GM12878 (cell line): ENCODE data around the gene FANCC. TPM values are rescaled to one million over a fixed set of nuclear protein-coding genes. Genes with fewer than 3 reads are reported as not detected.

ENCODE experiments used
- ATAC-seq: fragments of 200-7000 bp; cut with Tn5 transposase; 3 replicates; pipeline ENCODE4 v1.9.1; 2020; ENCODE audit warnings: mild to moderate bottlenecking, moderate library complexity
- BruUV-seq: library from RNA; stranded (reverse); fragments of 400-500 nt; replicated peaks from 2 replicates; lab custom pipeline; 2021; lab: Mats Ljungman, UMichigan
- CTCF ChIA-PET: fragments of 300-600 bp; sonication (Branson Sonifier 250); formaldehyde crosslinking; extraction: SDS; loops from one replicate; lab custom pipeline; 2021; ENCODE audit warnings: inconsistent platforms; lab: Yijun Ruan, JAX
- POLR2A ChIA-PET: fragments of 350-600 bp; formaldehyde crosslinking; extraction: SDS; loops from one replicate; lab custom pipeline; 2021; ENCODE audit warnings: inconsistent platforms; lab: Charles Lee
- RAD21 ChIA-PET: fragments of 300-600 bp; sonication (Branson Sonifier 250); formaldehyde crosslinking; loops from one replicate; lab custom pipeline; 2023; ENCODE audit warnings: antibody characterized with exemption; ENCODE audit not compliant: unreplicated experiment; lab: Charles Lee
- SMC1A ChIA-PET: fragments of 300-600 bp; sonication (Branson Sonifier 250); formaldehyde crosslinking; loops from one replicate; lab custom pipeline; 2023; ENCODE audit not compliant: unreplicated experiment, uncharacterized antibody; lab: Charles Lee
- DNase-seq: peaks from one replicate; pipeline ENCODE4 v3.0.0-alpha.2; 2011; ENCODE audit warnings: low read depth, low spot score
- FAIRE-seq: peaks from 3 replicates; lab custom pipeline; 2011; peaks lifted over from hg19 to GRCh38; lab: Jason Lieb, UNC
- H2AFZ ChIP-seq: 2 replicates; pipeline ENCODE4 v1.6.0; 2011; ENCODE audit warnings: low read depth, low read length, control low read depth; ENCODE audit not compliant: control insufficient read depth
- H3K27ac ChIP-seq: 2 replicates; pipeline ENCODE4 v1.5.1; 2011; ENCODE audit warnings: control low read depth; ENCODE audit not compliant: control insufficient read depth, insufficient read depth
- H3K27me3 ChIP-seq, 2 experiments: replicated peaks in 1 of 2; 2 replicates each; pipeline versions ENCODE4 v1.6.0 to v1.6.1; 2011; ENCODE audit warnings: low read length in 1 of 2; ENCODE audit not compliant: control insufficient read depth in 2 of 2, insufficient read depth in 2 of 2
- H3K36me3 ChIP-seq, 2 experiments: 2 replicates each; pipeline ENCODE4 v1.5.1; 2011; ENCODE audit warnings: low read length in 1 of 2; ENCODE audit not compliant: control insufficient read depth in 2 of 2, insufficient read depth in 2 of 2
- H3K4me1 ChIP-seq: 2 replicates; pipeline ENCODE4 v1.6.1; 2011; ENCODE audit warnings: mild to moderate bottlenecking, low read length, moderate library complexity, mixed read lengths; ENCODE audit not compliant: control insufficient read depth, insufficient read depth
- H3K4me2 ChIP-seq: 2 replicates; pipeline ENCODE4 v1.6.0; 2011; ENCODE audit warnings: control low read depth; ENCODE audit not compliant: control insufficient read depth, insufficient read depth
- H3K4me3 ChIP-seq: fragments of 200-600 bp; sonication (generic); 2 replicates; pipeline ENCODE4 v1.5.1; 2016
- H3K79me2 ChIP-seq: 2 replicates; pipeline ENCODE4 v1.6.0; 2011; ENCODE audit warnings: low read length; ENCODE audit not compliant: control insufficient read depth, insufficient read depth
- H3K9ac ChIP-seq: 2 replicates; pipeline ENCODE4 v1.8.0; 2011; ENCODE audit warnings: low read length, control low read depth, mixed read lengths; ENCODE audit not compliant: control insufficient read depth, insufficient read depth
- H3K9me3 ChIP-seq: replicated peaks from 3 replicates; pipeline ENCODE4 v1.5.1; 2011; ENCODE audit warnings: mild to moderate bottlenecking, low read length; ENCODE audit not compliant: control insufficient read depth, insufficient read depth
- H4K20me1 ChIP-seq: 2 replicates; pipeline ENCODE4 v1.6.0; 2011; ENCODE audit not compliant: control insufficient read depth, insufficient read depth
- CHD4 ChIP-seq: fragments of 200-600 bp; sonication (generic); IDR thresholded peaks from 2 replicates; pipeline ENCODE4 v1.6.1; 2016; ENCODE audit warnings: mild to moderate bottlenecking
- HCFC1 ChIP-seq: fragments of 150-350 bp; IDR thresholded peaks from 2 replicates; pipeline ENCODE4 v1.6.1; 2014; ENCODE audit warnings: low read length
- HDAC2 ChIP-seq: fragments of 200-600 bp; sonication (generic); IDR thresholded peaks from 2 replicates; pipeline ENCODE4 v1.6.1; 2017
- MEF2B ChIP-seq: fragments of 450-650 bp; IDR thresholded peaks from 2 replicates; pipeline ENCODE4 v1.6.1; 2018; ENCODE audit warnings: mild to moderate bottlenecking, moderate library complexity; ENCODE audit not compliant: partially characterized antibody, poor library complexity, severe bottlenecking
- MTA3 ChIP-seq: IDR thresholded peaks from 2 replicates; pipeline ENCODE4 v1.6.1; 2012; ENCODE audit warnings: low read length, inconsistent platforms, borderline replicate concordance
- PAX8 ChIP-seq: fragments of 450-650 bp; IDR thresholded peaks from 2 replicates; pipeline ENCODE4 v1.6.1; 2017; ENCODE audit warnings: mild to moderate bottlenecking, moderate library complexity
- STAT3 ChIP-seq: IDR thresholded peaks from 2 replicates; pipeline ENCODE4 v1.6.1; 2011; ENCODE audit warnings: low read depth, low read length, improper control_type of control experiment
- TAF1 ChIP-seq: IDR thresholded peaks from 2 replicates; pipeline ENCODE4 v1.6.1; 2011; ENCODE audit warnings: mild to moderate bottlenecking, low read depth, low read length, borderline replicate concordance
- TCF12 ChIP-seq: IDR thresholded peaks from 2 replicates; pipeline ENCODE4 v1.6.1; 2011; ENCODE audit warnings: low read depth, mild to moderate bottlenecking, low read length
- TCF3 ChIP-seq: IDR thresholded peaks from 2 replicates; pipeline ENCODE4 v1.6.1; 2012; ENCODE audit warnings: low read depth, mild to moderate bottlenecking, low read length, borderline replicate concordance; ENCODE audit not compliant: insufficient read depth
- YBX1 ChIP-seq: fragments of 450-650 bp; IDR thresholded peaks from 2 replicates; pipeline ENCODE4 v1.6.1; 2016; ENCODE audit warnings: antibody characterized with exemption
- ZBTB33 ChIP-seq: fragments of 450-650 bp; IDR thresholded peaks from 2 replicates; pipeline ENCODE4 v1.6.1; 2017; ENCODE audit warnings: mild to moderate bottlenecking
- ZNF207 ChIP-seq: fragments of 450-650 bp; IDR thresholded peaks from 2 replicates; pipeline ENCODE4 v1.6.1; 2014; ENCODE audit warnings: antibody characterized with exemption, mild to moderate bottlenecking, borderline replicate concordance
- ZNF274 ChIP-seq: IDR thresholded peaks from one replicate; pipeline ENCODE4 v1.8.0; 2011; ENCODE audit not compliant: insufficient read length, insufficient read depth
- ZNF592 ChIP-seq: fragments of 450-650 bp; IDR thresholded peaks from 2 replicates; pipeline ENCODE4 v1.6.1; 2017; ENCODE audit warnings: mild to moderate bottlenecking, moderate library complexity
- WGBS: methylation state at CpG from one replicate; pipeline ENCODE4 v1.1.6; 2016; ENCODE audit warnings: low lambda C conversion rate; ENCODE audit not compliant: insufficient replicate concordance, insufficient coverage; ENCODE audit errors: missing lambda C conversion rate; 5-methylcytosine and 5-hydroxymethylcytosine counted together
- in situ Hi-C: fragments of 300-500 bp; cut with MboI; formaldehyde crosslinking; loops from 9 replicates; pipeline ENCODE4 v1.14.3; 2018; ENCODE audit warnings: mixed read lengths
- intact Hi-C: fragments of 100-400 bp; cut with micrococcal nuclease; formaldehyde crosslinking; loops from one replicate; pipeline ENCODE4 v1.14.2; 2022; ENCODE audit not compliant: unreplicated experiment
- polyA plus RNA-seq, 11 experiments: library from polyadenylated mRNA; depleted of rRNA in 4 of 11; unstranded in 6 of 11; stranded (reverse) in 5 of 11; fragments of >200 nt; fragmentation: Nextera tagmentation in 4 of 11; fragmentation: Illumina TruSeq in 1 of 11; extraction: Ambion mirVana in 4 of 11; extraction: Trizol in 1 of 11; gene quantifications; 1 replicate in 1 of 11; 2 replicates in 10 of 11; pipeline versions ENCODE4 v1.2.1 to v1.2.3, GENCODE V29; 2011 to 2016; ENCODE audit warnings: inconsistent platforms in 2 of 11, missing spikeins in 2 of 11, low read depth in 1 of 11
- total RNA-seq, 4 experiments: library from RNA; depleted of rRNA in 3 of 4; stranded (reverse); fragments of >200 nt in 3 of 4; fragmentation: Illumina TruSeq in 1 of 4; extraction: Trizol in 1 of 4; gene quantifications; 2 replicates each; pipeline versions ENCODE4 v1.2.1 to v1.2.3, GENCODE V29; 2013 to 2021
- TF ChIP-seq, protein P1 (sequence below): IDR thresholded peaks from 2 replicates; pipeline ENCODE4 v1.6.1; 2011; ENCODE audit warnings: borderline replicate concordance, low read depth, mild to moderate bottlenecking, moderate library complexity, low read length; ENCODE audit not compliant: insufficient read depth, poor library complexity, severe bottlenecking
- TF ChIP-seq, protein P2 (sequence below): fragments of 450-650 bp; IDR thresholded peaks from 2 replicates; pipeline ENCODE4 v1.6.1; 2017; ENCODE audit warnings: borderline replicate concordance

Gene FANCC
- total and polyA plus RNA-seq, 10 of the 15 experiments (the other 5 are each of a cell fraction or from before 2014, with no cell fraction given): 1.2 to 16.8 (median 10.5) TPM

DNA sequence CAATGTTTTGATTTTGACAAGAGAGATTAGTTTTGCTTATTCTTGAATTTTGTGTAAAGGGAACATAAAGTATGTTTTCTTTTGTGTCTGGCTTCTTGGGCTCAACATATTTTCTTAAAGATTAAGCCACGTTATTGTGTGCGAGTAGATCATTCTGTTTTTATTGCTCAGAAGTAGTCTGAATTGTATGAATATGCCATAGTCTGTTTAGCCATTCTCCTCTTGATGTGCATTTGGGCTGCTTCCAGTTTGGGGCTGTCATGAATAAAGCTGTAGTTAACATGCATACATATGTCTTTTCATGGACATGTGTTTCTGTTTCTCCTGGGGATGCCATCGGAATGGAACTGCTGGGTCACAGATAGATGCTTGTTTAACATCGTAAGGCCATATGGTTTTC, 198.9 kb downstream of the FANCC start:
- ATAC-seq (no peak), FAIRE-seq (no peak), DNase-seq (no peak)
- ChIA-PET CTCF (interaction anchor here (2.6 to 5.6 kb wide), 2 partner anchors 10 to 438 kb away, joined by 12 to 58 read pairs; no protein-coding TSS in a partner anchor), RAD21 (interaction anchor here (1.2 kb wide), 1 partner anchor 9 kb away, joined by 3 read pairs; no protein-coding TSS in a partner anchor), SMC1A (interaction anchor here (1.3 to 2.6 kb wide), 3 partner anchors 9 to 438 kb away, joined by 3 to 7 read pairs (median 5); no protein-coding TSS in a partner anchor), POLR2A (no interaction called here)
- Histone ChIP-seq H2AFZ (no peak overlapping the region), H3K79me2 (no peaks in the 10 kb centered on the region), H3K36me3 (no peaks in the 10 kb centered on the region), H3K4me2 (no peak overlapping the region), H4K20me1 (no peaks in the 10 kb centered on the region), H3K4me1 (peaks cover 13% of the 10 kb centered on the region), H3K4me3 (no peak overlapping the region), H3K9ac (no peak overlapping the region), H3K9me3 (no peaks in the 10 kb centered on the region), H3K27ac (no peak overlapping the region), H3K27me3 (no peaks in the 10 kb centered on the region)
- no peak for TF ChIP-seq HDAC2
- TF ChIP-seq ZNF592: no peak
- no peak for TF ChIP-seq MTA3
- no peak for TF ChIP-seq ZNF207
- no peak for TF ChIP-seq HCFC1
- TF ChIP-seq, protein P1, sequence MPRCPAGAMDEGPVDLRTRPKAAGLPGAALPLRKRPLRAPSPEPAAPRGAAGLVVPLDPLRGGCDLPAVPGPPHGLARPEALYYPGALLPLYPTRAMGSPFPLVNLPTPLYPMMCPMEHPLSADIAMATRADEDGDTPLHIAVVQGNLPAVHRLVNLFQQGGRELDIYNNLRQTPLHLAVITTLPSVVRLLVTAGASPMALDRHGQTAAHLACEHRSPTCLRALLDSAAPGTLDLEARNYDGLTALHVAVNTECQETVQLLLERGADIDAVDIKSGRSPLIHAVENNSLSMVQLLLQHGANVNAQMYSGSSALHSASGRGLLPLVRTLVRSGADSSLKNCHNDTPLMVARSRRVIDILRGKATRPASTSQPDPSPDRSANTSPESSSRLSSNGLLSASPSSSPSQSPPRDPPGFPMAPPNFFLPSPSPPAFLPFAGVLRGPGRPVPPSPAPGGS: no peak
- no peak for TF ChIP-seq ZBTB33
- TF ChIP-seq YBX1: no peak
- TF ChIP-seq, protein P2, sequence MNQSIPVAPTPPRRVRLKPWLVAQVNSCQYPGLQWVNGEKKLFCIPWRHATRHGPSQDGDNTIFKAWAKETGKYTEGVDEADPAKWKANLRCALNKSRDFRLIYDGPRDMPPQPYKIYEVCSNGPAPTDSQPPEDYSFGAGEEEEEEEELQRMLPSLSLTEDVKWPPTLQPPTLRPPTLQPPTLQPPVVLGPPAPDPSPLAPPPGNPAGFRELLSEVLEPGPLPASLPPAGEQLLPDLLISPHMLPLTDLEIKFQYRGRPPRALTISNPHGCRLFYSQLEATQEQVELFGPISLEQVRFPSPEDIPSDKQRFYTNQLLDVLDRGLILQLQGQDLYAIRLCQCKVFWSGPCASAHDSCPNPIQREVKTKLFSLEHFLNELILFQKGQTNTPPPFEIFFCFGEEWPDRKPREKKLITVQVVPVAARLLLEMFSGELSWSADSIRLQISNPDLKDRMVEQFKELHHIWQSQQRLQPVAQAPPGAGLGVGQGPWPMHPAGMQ: no peak
- no peak for TF ChIP-seq TCF12
- TF ChIP-seq PAX8: no peak
- TF ChIP-seq CHD4: no peak
- no peak for TF ChIP-seq TAF1
- no peak for TF ChIP-seq TCF3
- no peak for TF ChIP-seq ZNF274
- TF ChIP-seq MEF2B: no peak
- TF ChIP-seq STAT3: no peak
- WGBS: 97% methylated on average over 4 of the region's 4 CpGs
- no TSS peak for BruUV-seq
- in situ Hi-C loops (no loop called here), intact Hi-C loops (no loop called here)
